IMR-90 (cell line): ENCODE data around the gene PLXDC1. TPM values are rescaled to one million over a fixed set of nuclear protein-coding genes. Genes with fewer than 3 reads are reported as not detected.
A peak's percentile ranks its signal among the peaks of the same experiment; 100 is the strongest.

Experiments used
- ATAC-seq: fragments of 200-7000 bp; cut with Tn5 transposase; 2 replicates; pipeline ENCODE4 v1.9.1; 2020; ENCODE audit warnings: low read depth, mild to moderate bottlenecking, moderate library complexity
- BruUV-seq: library from RNA; stranded (reverse); fragments of 400-500 nt; replicated peaks from 2 replicates; lab custom pipeline; 2021; lab: Mats Ljungman, UMichigan
- CTCF ChIA-PET: fragments of 300-600 bp; formaldehyde crosslinking; extraction: SDS; loops from one replicate; lab custom pipeline; 2021; ENCODE audit warnings: antibody characterized with exemption; lab: Yijun Ruan, JAX
- POLR2A ChIA-PET: fragments of 300-600 bp; sonication (Branson Sonifier 250); formaldehyde crosslinking; loops from one replicate; lab custom pipeline; 2022; ENCODE audit warnings: antibody characterized with exemption; ENCODE audit not compliant: unreplicated experiment; lab: Charles Lee
- DNase-seq: peaks from one replicate; pipeline ENCODE4 v3.0.0; 2013
- H2AFZ ChIP-seq: replicated peaks from 2 replicates; pipeline ENCODE3; 2013; ENCODE audit warnings: low read length, mild to moderate bottlenecking; ENCODE audit not compliant: poor library complexity
- H2AK5ac ChIP-seq: 2 replicates; pipeline ENCODE4 v1.6.1; 2013; ENCODE audit warnings: low read depth, low read length, inconsistent platforms
- H2AK9ac ChIP-seq: replicated peaks from 2 replicates; pipeline ENCODE3; 2013; ENCODE audit warnings: mild to moderate bottlenecking, low read depth, low read length, moderate library complexity; ENCODE audit not compliant: poor library complexity
- H2BK120ac ChIP-seq: 2 replicates; pipeline ENCODE4 v1.6.1; 2013; ENCODE audit warnings: low read depth, low read length, inconsistent platforms
- H2BK15ac ChIP-seq: 3 replicates; pipeline ENCODE4 v1.6.1; 2013; ENCODE audit warnings: low read depth, low read length, inconsistent platforms
- H2BK20ac ChIP-seq: 2 replicates; pipeline ENCODE4 v1.6.1; 2013; ENCODE audit warnings: low read depth, mild to moderate bottlenecking, inconsistent platforms, low read length, moderate library complexity
- H2BK5ac ChIP-seq: 2 replicates; pipeline ENCODE4 v1.6.1; 2013; ENCODE audit warnings: mild to moderate bottlenecking, low read depth, low read length, inconsistent platforms; ENCODE audit not compliant: poor library complexity, severe bottlenecking
- H3K14ac ChIP-seq: replicated peaks from 2 replicates; pipeline ENCODE4 v1.6.1; 2013; ENCODE audit warnings: low read depth, low read length, inconsistent platforms
- H3K18ac ChIP-seq: 2 replicates; pipeline ENCODE4 v1.6.1; 2013; ENCODE audit warnings: low read depth, low read length, control low read depth
- H3K23ac ChIP-seq: 2 replicates; pipeline ENCODE4 v1.6.1; 2013; ENCODE audit warnings: low read depth, low read length, inconsistent platforms
- H3K27ac ChIP-seq: 2 replicates; pipeline ENCODE4 v1.5.1; 2013; ENCODE audit warnings: mild to moderate bottlenecking, control low read depth, low read length; ENCODE audit not compliant: insufficient read depth
- H3K27me3 ChIP-seq: 2 replicates; pipeline ENCODE4 v1.6.1; 2013; ENCODE audit warnings: low read length; ENCODE audit not compliant: control insufficient read depth, insufficient read depth
- H3K36me3 ChIP-seq: 2 replicates; pipeline ENCODE4 v1.6.1; 2013; ENCODE audit warnings: low read length, mixed read lengths; ENCODE audit not compliant: control insufficient read depth, insufficient read depth
- H3K4ac ChIP-seq: 2 replicates; pipeline ENCODE4 v1.6.1; 2013; ENCODE audit warnings: low read depth, low read length, inconsistent platforms
- H3K4me1 ChIP-seq: 2 replicates; pipeline ENCODE4 v1.6.1; 2013; ENCODE audit warnings: low read length, mixed read lengths; ENCODE audit not compliant: control insufficient read depth, insufficient read depth
- H3K4me2 ChIP-seq: 2 replicates; pipeline ENCODE4 v1.6.1; 2013; ENCODE audit warnings: low read depth, mild to moderate bottlenecking, control low read depth, low read length, moderate library complexity
- H3K4me3 ChIP-seq: 2 replicates; pipeline ENCODE4 v1.5.1; 2013; ENCODE audit warnings: low read depth, mild to moderate bottlenecking, control low read depth, low read length, moderate library complexity; ENCODE audit not compliant: insufficient read depth
- H3K56ac ChIP-seq: 2 replicates; pipeline ENCODE4 v1.6.1; 2013; ENCODE audit warnings: low read length, inconsistent platforms; ENCODE audit not compliant: insufficient read depth; ENCODE audit errors: extremely low read depth
- H3K79me1 ChIP-seq, 2 experiments: 2 replicates each; pipeline ENCODE4 v1.6.1; 2013; ENCODE audit warnings: low read length in 2 of 2, inconsistent platforms in 1 of 2, low read depth in 1 of 2
- H3K9ac ChIP-seq: 2 replicates; pipeline ENCODE4 v1.6.1; 2013; ENCODE audit warnings: low read depth, low read length, control low read depth
- H3K9me1 ChIP-seq: 2 replicates; pipeline ENCODE4 v1.6.1; 2013; ENCODE audit warnings: low read length, inconsistent platforms; ENCODE audit not compliant: insufficient read depth
- H3K9me3 ChIP-seq: 2 replicates; pipeline ENCODE4 v1.6.1; 2013; ENCODE audit warnings: low read length; ENCODE audit not compliant: control insufficient read depth, insufficient read depth
- H4K20me1 ChIP-seq: 2 replicates; pipeline ENCODE4 v1.6.1; 2013; ENCODE audit warnings: low read length, inconsistent platforms; ENCODE audit not compliant: insufficient read depth
- H4K5ac ChIP-seq: 2 replicates; pipeline ENCODE4 v1.6.1; 2013; ENCODE audit warnings: mild to moderate bottlenecking, low read depth, low read length, control low read depth
- H4K8ac ChIP-seq, 2 experiments: 2 replicates each; pipeline ENCODE4 v1.6.1; 2013; ENCODE audit warnings: low read depth in 2 of 2, low read length in 2 of 2, control low read depth in 1 of 2, inconsistent platforms in 1 of 2
- H4K91ac ChIP-seq: 2 replicates; pipeline ENCODE4 v1.6.1; 2013; ENCODE audit warnings: low read depth, low read length, inconsistent platforms; ENCODE audit not compliant: insufficient read depth
- RAD21 ChIP-seq: IDR thresholded peaks from 2 replicates; pipeline ENCODE4 v1.6.1; 2012; ENCODE audit warnings: low read length, improper control_type of control experiment
- WGBS, 2 experiments: methylation state at CpG; one replicate each; pipeline versions ENCODE4 v1.1.5 to v1.1.7; 2013; ENCODE audit warnings: missing lambda C conversion rate in 2 of 2; ENCODE audit not compliant: insufficient read length in 1 of 2; ENCODE audit errors: extremely low coverage in 2 of 2; 5-methylcytosine and 5-hydroxymethylcytosine counted together
- dilution Hi-C: fragments of 300-500 bp; cut with HindIII; formaldehyde crosslinking; loops from one replicate; pipeline ENCODE4 v1.14.3; 2018; ENCODE audit warnings: low sequenced_read_pairs; ENCODE audit not compliant: unreplicated experiment
- in situ Hi-C: fragments of 300-500 bp; cut with MboI; formaldehyde crosslinking; loops from 3 replicates; pipeline ENCODE4 v1.14.3; 2019; ENCODE audit warnings: low sequenced_read_pairs, inconsistent platforms, mixed read lengths
- intact Hi-C: fragments of 100-400 bp; cut with micrococcal nuclease; formaldehyde crosslinking; loops from 2 replicates; pipeline ENCODE4 v1.10.0; 2022
- polyA plus RNA-seq, 3 experiments: library from polyadenylated mRNA; depleted of rRNA; stranded (reverse); fragments of >200 nt; gene quantifications; 2 replicates each; pipeline ENCODE4 v1.2.3, GENCODE V29; 2012; ENCODE audit warnings: low replicate concordance in 1 of 3
- total RNA-seq: library from RNA; depleted of rRNA; stranded (reverse); fragments of >200 nt; gene quantifications from 2 replicates; pipeline ENCODE4 v1.2.3, GENCODE V29; 2012

PLXDC1 gene
- total and polyA plus RNA-seq, 2 of the 4 experiments (the other 2 are of a cell fraction), result under 0.01 to 0.50 TPM

- intact Hi-C loops (no loop called here), in situ Hi-C loops (no loop called here), dilution Hi-C loops (no loop called here)
- BruUV-seq, result no TSS peak
- H4K8ac ChIP-seq, result no peak overlapping the region
- no peak overlapping the region for H3K9ac ChIP-seq
- no peak overlapping the region; the same call in 1 of the 2 replicates for H2BK120ac ChIP-seq
- H3K9me3 ChIP-seq, result no peaks in the 10 kb centered on the region
- 92% methylated on average over 5 of the region's 8 CpGs; no CpG with 5 or more reads in 1 of the 2 experiments for WGBS, 2 experiments
- H3K4me1 ChIP-seq, result peaks cover 2% of the 10 kb centered on the region; the same call in 1 of the 2 replicates
- H2BK20ac ChIP-seq, result no peak overlapping the region
- no peaks in the 10 kb centered on the region; the same call in 1 of the 2 replicates for H3K9me1 ChIP-seq
- no peak overlapping the region for H2AK9ac ChIP-seq
- no peaks in the 10 kb centered on the region for H4K20me1 ChIP-seq
- H3K4ac ChIP-seq, result no peak overlapping the region
- no peak for TF ChIP-seq RAD21
- POLR2A ChIA-PET, result no interaction called here
- H4K5ac ChIP-seq, result no peak overlapping the region
- H3K18ac ChIP-seq, result no peak overlapping the region
- no peak overlapping the region for H2BK15ac ChIP-seq
- H3K79me1 ChIP-seq, result no peaks in the 10 kb centered on the region
- H3K36me3 ChIP-seq, result no peaks in the 10 kb centered on the region
- CTCF ChIA-PET, result no interaction called here
- DNase-seq, result no peak
- no peak overlapping the region for H3K4me2 ChIP-seq
- no peak overlapping the region for H2BK5ac ChIP-seq
- H3K27me3 ChIP-seq, result peaks cover 20% of the 10 kb centered on the region
- no peak overlapping the region for H3K14ac ChIP-seq
- no peak overlapping the region for H3K23ac ChIP-seq
- no peak overlapping the region for H3K4me3 ChIP-seq
- H3K27ac ChIP-seq, result no peak overlapping the region
- ATAC-seq, result peak; percentile 16; the same call in 1 of the 2 replicates
- no peak overlapping the region for H3K56ac ChIP-seq
- no peak overlapping the region for H4K91ac ChIP-seq
- no peak overlapping the region for H2AFZ ChIP-seq
- no peak overlapping the region for H2AK5ac ChIP-seq
These were observed 46.8 kb downstream of the PLXDC1 start for GRCh38 chr17:39104657-39105056.
